HG02623 (cell line): Measurements from ENCODE around the gene ELP4.
"Not testable (repeated sequence)": the region's sequence is repeated elsewhere in the genome, so short reads cannot be mapped to it uniquely, and the experiment has no call there.

Experiments
- ATAC-seq: cut with Tn5 transposase; IDR thresholded peaks from one replicate; pipeline ENCODE4 v1.9.1; 2021; ENCODE audit warnings: moderate library complexity; ENCODE audit not compliant: unreplicated experiment

Gene ELP4

GRCh38 chr11:31542862-31543261 is 33.3 kb downstream of the ELP4 start:
- no peak for ATAC-seq

DNA sequence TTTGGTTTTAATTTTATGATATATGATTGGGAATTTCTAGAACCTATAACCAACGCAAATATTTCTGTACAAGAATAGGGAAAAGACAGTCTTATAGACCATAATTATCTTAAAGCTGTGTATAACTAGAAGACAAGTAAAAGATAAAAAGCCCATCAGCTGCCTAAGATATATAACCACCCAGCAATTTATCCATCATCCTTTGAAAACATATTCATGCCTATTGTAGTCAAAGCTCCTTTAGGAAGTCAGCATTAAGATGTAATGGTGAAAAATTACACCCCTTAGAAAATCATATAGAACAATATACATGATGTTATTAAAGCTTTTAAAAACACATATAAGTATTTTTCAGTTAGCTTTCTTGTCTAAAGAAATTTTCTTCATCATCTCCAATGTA is 46.4 kb downstream of the ELP4 start:
- no peak for ATAC-seq

DNA sequence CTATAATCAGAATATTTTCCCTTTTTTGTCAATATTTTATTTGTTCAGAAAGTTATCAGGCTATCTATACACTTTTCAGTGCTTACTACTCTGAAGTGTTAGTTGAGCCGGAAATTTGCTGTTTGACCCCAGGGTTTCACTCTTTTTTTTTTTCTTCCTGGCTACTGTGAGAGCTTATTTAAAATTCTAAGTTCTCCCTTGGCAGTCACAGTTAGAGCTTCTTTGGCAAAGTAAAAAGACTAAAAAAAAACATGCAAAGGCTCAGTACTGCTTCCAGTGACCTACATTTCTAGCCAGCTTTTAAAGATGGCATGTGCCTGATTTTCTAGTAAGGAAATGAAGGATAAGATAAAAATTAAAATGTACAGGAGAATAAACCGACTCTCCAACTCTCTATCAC is 48.4 kb downstream of the ELP4 start:
- no peak for ATAC-seq

- ATAC-seq = no peak
Observed at GRCh38 chr11:31560842-31561476, 51.4 kb downstream of the ELP4 start.

- not testable (repeated sequence) for ATAC-seq
Observed at GRCh38 chr11:31564517-31564916, 55.0 kb downstream of the ELP4 start.

GRCh38 chr11:31574133-31574532 is 64.6 kb downstream of the ELP4 start:
- ATAC-seq = not testable (repeated sequence)

DNA sequence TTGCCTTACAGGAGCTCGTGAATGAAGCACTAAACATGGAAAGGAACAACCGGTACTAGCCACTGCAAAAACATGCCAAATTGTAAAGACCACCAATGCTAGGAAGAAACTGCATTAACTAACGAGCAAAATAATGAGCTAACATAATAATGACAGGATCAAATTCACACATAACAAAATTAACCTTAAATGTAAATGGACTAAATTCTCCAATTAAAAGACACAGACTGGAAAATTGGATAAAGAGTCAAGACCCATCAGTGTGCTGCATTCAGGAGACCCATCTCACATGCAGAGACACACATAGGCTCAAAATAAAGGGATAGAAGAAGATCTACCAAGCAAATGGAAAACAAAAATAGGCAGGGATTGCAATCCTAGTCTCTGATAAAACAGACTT is 66.2 kb downstream of the ELP4 start:
- not testable (repeated sequence) for ATAC-seq

GRCh38 chr11:31579412-31579811 is 69.8 kb downstream of the ELP4 start:
- not testable (repeated sequence) for ATAC-seq

DNA sequence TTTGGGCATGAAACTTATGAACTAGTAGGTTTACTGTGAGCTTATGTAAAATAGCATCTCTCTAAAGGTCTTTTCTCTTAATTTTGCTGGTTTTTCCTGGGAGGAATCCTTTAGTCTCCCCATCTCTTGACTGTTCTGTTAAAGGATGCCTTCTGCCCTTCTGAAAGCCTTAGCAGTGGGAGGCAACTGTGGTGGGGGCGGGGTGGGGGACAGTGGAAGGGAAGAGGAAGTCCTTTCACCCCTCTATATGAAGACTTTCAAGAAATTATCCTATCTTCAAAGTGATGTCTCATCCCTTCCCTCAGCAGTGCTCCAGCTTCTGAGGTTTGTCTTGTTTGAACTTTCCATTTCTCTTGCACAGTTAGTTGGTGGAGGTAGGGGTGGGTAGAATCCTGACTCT is 73.1 kb downstream of the ELP4 start:
- no peak for ATAC-seq

DNA sequence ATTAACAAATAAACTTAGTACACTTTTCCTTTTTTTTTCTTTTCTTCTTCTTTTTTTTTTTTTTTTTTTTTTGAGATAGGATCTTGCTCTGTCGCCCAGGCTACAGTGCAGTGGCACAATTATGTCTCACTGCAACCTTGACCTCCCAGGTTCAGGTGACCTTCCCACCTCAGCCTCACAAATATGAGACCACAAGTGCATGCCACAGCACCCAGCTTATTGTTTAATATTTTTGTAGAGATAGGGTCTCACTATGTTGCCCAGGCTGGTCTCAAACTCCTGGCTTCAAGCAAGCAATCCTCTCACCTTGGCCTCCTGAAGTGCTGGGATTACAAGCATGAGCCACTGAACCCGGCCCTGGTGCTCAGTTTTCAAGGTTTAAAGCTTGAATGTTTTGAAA is 88.9 kb downstream of the ELP4 start:
- no peak for ATAC-seq

- no peak for ATAC-seq
Observed at GRCh38 chr11:31601635-31602282, 92.2 kb downstream of the ELP4 start.

DNA sequence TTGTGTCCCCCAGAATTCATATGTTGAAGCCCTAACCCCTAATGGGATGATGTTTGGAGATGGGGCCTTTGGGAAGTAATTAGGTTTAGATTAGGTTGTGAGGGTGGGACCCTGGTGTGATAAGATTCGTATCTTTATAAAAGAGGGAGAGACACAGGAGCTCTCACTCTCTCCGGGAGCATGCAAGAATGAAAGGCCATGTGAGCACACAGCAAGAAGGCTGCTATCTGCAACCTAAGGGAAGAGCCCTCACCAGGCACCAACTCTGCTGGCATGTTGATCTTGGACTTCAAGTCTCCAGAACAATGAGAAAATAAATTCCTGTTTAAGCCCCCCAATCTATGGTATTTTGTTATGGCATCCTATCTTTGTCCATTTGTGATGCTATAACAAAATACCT is 97.3 kb downstream of the ELP4 start:
- no peak for ATAC-seq

GRCh38 chr11:31607914-31608313 is 98.3 kb downstream of the ELP4 start:
- no peak for ATAC-seq

DNA sequence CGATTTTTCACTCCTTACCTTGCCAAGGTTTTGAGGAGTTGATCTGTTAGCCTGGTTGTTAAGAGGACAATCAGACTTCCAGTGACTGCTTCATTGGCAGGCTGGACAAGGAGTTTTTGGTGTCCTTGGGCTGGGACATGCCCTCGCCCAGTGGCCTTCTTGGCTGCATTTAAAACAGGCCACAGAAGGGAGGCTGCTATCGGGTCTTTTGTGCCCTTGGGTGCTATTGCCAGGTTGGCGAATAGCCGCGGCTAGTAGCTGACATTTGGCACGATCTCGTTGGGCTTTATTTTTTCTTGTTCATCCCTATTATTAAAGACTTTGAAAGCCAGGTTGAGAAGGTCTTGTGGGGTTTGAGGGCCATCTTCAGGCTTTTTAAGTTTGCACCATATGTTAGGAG is 99.4 kb downstream of the ELP4 start:
- no peak for ATAC-seq

- no peak for ATAC-seq
Observed at GRCh38 chr11:31610544-31610943, 101.0 kb downstream of the ELP4 start.

DNA sequence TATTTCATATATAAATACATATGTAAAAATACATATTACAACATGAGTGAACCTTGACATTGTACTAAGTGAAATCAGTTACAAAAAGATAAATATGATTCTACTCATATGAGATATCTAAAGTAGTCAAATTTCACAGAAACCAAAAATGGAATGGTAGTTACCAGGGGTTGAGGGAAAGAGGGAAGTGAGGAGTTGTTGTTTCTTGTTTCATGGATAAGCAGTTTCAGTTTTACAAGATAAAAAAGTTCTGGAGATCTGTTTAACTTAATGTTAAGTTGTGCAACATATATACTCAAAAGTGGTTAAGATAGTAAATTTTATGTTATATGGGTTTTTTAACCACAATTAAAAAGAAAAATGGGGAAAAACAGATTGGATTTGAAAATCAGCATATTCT is 107.7 kb downstream of the ELP4 start:
- ATAC-seq = no peak

GRCh38 chr11:31619980-31620379 is 110.4 kb downstream of the ELP4 start:
- ATAC-seq = peak; percentile 77

- ATAC-seq = peak; percentile 33
Observed at GRCh38 chr11:31620434-31620833, 110.9 kb downstream of the ELP4 start.

GRCh38 chr11:31625868-31626267 is 116.3 kb downstream of the ELP4 start:
- ATAC-seq = no peak

DNA sequence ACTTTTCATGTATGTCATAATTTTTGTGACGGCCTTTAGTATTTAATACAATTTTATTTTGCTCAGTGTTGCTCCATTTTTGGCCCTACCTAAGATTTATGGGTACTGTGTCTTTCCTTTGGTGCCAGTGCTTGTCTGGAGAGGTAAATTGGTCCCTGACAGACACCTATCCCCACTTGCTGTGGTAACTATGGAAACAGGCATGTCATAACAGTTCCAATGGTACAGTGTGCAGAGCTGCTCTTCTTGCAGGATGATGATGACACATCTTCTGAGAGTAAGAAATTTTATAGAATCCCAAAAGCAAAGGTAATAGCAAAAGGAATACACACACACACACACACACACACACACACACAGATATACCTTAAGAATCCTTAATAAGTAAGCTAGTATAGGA is 118.5 kb downstream of the ELP4 start:
- ATAC-seq = no peak

DNA sequence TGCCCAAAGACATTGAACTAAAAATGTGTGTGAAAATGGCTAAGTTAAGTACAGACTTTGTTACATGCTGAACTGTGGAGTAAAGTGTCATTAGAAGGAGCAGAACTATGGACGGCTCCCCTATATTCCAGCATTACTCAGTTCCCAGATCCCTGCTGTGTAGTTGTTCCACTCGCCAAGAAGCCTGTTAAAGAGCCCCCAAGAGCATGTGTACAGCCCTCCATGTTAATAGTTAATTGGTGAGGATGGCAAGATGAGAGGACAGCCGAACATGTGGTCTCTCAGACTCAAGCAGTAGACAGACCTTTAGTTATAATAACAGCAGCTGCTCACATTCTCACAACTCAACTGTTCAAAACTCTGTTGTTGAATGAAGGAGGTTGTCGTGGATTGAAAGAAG is 127.4 kb downstream of the ELP4 start:
- ATAC-seq = no peak

- ATAC-seq = no peak
Observed at GRCh38 chr11:31640611-31641010, 131.0 kb downstream of the ELP4 start.

- ATAC-seq = no peak
Observed at GRCh38 chr11:31641477-31642062, 132.0 kb downstream of the ELP4 start.
